D721Med (cell line): Measurements from ENCODE around the gene ATP5F1E.

ENCODE experiments used
- DNase-seq: peaks from one replicate; pipeline ENCODE4 v3.0.0; 2011; ENCODE audit warnings: low spot score; ENCODE audit not compliant: insufficient read length
- FAIRE-seq: peaks from 2 replicates; lab custom pipeline; 2011; peaks lifted over from hg19 to GRCh38; lab: Jason Lieb, UNC
- TF ChIP-seq, protein P1 (sequence below): IDR thresholded peaks from 2 replicates; pipeline ENCODE4 v1.5.1; 2012; ENCODE audit warnings: mild to moderate bottlenecking, control low read depth; ENCODE audit not compliant: insufficient read depth; ENCODE audit errors: missing control alignments

ATP5F1E gene

DNA sequence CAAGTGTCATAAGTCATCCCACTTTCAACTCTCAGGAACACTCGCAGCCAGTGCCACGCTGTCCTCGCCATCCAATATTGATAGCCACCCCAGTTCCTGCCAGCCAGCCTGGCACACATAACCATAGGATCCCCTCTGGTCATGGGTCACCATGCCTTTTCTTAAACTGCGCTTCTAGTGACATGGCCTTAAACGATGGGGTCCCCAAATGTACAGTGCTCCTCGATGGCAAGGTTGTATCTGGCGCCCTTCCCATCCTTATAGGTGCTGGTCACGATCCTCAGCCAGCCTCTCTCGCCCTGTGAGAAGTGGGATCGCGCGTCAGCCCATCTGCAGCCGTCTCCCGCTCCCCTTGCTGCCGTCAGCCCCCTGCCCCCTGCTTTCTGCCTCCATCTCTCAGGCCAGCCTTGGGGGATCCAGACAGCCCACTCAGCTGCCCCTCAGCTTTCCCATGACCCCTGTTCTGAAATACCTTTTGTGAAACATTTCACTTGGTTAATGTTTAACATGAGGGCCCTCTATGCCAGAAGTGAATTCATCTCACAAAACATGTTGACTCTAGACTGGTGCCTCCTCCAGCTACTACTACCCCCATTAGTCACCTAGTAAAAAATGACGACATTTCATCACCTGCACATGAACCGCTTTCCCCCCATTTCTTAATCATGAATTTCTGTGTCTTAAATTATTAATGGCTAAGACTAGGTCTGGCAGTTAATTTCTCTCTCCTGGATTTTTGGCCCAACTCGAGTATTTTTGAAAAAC lies 36.5 kb downstream of the ATP5F1E start:
- FAIRE-seq (no peak), DNase-seq (no peak)
- TF ChIP-seq, protein P1, sequence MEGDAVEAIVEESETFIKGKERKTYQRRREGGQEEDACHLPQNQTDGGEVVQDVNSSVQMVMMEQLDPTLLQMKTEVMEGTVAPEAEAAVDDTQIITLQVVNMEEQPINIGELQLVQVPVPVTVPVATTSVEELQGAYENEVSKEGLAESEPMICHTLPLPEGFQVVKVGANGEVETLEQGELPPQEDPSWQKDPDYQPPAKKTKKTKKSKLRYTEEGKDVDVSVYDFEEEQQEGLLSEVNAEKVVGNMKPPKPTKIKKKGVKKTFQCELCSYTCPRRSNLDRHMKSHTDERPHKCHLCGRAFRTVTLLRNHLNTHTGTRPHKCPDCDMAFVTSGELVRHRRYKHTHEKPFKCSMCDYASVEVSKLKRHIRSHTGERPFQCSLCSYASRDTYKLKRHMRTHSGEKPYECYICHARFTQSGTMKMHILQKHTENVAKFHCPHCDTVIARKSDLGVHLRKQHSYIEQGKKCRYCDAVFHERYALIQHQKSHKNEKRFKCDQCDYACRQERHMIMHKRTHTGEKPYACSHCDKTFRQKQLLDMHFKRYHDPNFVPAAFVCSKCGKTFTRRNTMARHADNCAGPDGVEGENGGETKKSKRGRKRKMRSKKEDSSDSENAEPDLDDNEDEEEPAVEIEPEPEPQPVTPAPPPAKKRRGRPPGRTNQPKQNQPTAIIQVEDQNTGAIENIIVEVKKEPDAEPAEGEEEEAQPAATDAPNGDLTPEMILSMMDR, result no peak

DNA sequence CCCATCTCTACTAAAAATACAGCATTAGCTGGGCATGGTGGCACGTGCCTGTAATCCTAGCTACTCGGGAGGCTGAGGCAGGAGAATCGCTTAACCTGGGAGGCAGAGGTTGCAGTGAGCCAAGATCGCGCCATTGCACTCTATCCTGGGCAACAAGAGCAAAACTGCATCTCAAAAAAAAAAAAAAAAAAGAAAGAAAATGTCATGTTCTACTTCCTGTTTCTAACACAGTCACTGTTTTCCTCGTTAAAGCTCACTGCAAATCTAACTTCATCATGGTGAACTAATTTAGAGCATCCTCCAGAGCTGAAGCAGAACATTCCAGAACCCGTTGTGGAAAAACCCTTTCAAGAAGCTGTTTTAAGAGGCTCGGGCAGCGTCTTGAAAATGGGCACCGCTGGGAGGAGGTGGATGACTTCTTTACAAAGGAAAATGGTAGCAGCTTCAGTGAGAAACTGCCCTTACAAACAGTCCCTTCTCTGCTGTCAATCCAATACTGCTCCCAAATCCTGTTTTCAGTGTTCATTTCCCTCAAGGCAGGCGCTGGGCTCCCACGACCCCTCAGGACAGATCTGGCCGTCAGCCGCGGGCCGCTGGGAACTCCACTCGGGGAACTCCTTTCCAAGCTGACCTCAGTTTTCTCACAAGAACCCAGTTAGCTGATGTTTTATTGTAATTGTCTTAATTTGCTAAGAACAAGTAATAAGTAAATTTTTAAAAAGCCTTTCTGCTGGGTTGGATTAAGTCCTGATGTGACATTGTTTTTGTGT lies 37.6 kb downstream of the ATP5F1E start:
- DNase-seq (no peak), FAIRE-seq (no peak)
- TF ChIP-seq, protein P1, result no peak

DNA sequence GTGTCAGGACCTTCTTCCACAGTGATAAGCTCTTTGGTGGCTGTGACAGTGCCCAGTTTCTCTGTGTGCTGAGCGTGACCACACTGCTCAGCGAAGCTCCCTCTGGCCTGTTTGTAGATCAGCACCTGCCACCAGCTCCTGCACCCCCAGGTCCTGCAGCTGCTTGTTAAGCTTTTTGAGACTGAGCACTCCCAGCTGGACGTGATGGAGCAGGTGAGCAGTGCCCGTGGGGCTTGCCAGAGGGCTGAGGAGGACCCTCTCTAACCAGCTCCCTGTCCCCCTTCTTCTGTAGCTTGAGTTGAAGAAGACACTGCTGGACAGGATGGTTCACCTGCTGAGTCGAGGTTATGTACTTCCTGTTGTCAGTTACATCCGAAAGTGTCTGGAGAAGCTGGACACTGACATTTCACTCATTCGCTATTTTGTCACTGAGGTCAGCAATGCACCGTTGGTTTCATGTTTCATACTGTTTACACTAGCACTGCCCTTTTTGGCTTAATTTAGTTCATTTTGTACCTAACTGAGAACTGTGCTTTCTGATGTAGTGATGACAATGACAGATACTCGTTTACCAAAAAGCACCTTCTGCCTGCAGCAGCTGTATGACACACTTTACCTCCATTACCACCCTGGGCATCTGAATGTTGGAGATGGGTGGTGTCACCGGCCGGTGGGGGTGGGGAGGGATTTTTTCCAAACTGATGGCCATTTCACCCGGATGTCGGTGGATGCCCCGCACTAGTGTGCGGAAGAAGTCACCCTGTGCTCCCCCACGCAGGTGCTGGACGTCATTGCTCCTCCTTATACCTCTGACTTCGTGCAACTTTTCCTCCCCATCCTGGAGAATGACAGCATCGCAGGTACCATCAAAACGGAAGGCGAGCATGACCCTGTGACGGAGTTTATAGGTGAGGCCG lies 38.5 kb downstream of the ATP5F1E start:
- TF ChIP-seq, protein P1, result no peak
- DNase-seq (no peak), FAIRE-seq (no peak)

DNA sequence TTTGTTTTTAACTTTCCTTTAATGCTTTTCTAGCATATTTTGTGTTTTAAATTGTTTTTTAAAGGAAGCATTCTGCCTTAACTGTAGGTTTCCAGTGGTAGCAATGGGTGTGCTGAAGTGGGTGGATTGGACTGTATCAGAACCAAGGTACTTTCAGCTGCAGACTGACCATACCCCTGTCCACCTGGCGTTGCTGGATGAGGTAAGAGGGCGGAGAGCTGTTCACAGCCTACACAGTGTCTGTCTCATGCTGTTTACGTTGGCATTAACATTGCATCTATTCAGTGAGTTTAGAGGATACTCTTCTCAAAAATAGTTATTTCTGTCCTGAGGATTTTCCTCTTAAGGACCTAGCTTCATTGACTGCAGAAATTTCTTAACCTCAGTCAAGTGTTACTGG lies 39.2 kb downstream of the ATP5F1E start:
- TF ChIP-seq, protein P1, result no peak
- FAIRE-seq (no peak), DNase-seq (no peak)

DNA sequence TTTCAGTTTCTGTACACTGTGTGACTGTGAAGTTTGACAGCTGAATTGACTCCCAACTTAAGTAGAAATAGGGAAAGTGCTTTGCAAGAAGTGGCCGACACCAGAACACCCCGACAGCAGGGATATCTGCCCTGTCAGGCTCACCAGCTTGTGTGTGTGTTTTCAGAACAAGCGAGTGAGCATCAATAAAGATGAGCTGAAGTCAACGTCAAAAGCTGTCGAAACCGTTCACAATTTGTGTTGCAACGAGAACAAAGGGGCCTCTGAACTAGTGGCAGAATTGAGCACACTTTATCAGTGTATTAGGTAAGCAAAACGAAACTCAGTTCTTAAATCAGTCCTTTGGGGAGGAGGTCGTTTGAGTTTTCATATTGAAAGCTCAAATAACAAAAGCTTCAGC lies 40.4 kb downstream of the ATP5F1E start:
- TF ChIP-seq, protein P1, result no peak
- DNase-seq (no peak), FAIRE-seq (no peak)

DNA sequence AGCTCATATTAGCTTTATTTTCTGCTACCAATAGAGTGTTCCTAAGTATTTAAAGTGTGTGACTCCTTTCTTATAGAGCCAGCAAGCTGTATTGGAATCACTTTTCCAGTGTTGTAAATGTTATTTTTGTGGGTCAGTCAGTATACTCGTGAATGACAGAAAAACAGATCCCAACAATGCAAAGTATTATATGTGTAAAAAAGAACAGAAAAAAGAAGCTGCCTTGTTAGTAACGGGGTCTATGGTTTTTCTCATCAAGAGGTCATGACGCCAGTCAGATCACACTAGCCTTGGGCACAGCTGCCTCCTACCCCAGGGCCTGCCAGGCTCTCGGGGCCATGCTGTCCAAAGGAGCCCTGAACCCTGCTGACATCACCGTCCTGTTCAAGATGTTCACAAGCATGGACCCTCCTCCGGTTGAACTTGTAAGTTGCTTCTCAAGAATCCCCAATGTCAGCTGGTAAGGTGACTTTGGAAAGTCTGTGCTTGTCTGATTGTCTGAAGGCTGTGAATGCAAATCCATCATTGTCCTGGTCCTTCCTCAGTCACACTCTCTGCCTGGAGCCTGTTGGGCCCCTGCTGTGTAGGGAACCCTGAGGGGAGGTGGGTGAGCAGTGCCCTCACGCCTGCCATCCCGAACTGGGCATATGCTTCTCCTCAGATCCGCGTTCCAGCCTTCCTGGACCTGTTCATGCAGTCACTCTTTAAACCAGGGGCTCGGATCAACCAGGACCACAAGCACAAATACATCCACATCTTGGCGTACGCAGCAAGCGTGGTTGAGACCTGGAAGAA lies 41.3 kb downstream of the ATP5F1E start:
- no peak for DNase-seq
- TF ChIP-seq, protein P1, result no peak

More for the DNA sequence above, 41.3 kb downstream of the ATP5F1E start:
- no peak for FAIRE-seq
